Frontal cortex (tissue), 4 donors: Measurements from ENCODE around the gene GSS. TPM values are rescaled to one million over a fixed set of nuclear protein-coding genes. Genes with fewer than 3 reads are reported as not detected.
"Not testable (repeated sequence)": the region's sequence is repeated elsewhere in the genome, so short reads cannot be mapped to it uniquely, and the experiment has no call there.

Source experiments
- DNase-seq, 2 donors: peaks; one replicate each; pipeline ENCODE4 v3.0.0; 2012; ENCODE audit warnings: low spot score in 2 of 2
- FAIRE-seq: peaks from 2 replicates; lab custom pipeline; 2012; peaks lifted over from hg19 to GRCh38; lab: Jason Lieb, UNC
- small RNA-seq: library from RNA; depleted of rRNA; stranded (forward); fragments of <200 nt; gene quantifications from one replicate; pipeline ENCODE3, GENCODE V24; 2014
- total RNA-seq: library from RNA; depleted of rRNA; stranded (reverse); fragments of >200 nt; gene quantifications from one replicate; pipeline ENCODE4 v1.2.3, GENCODE V29; 2014
- donor health status: control.
- donor health status: control.
- donor health status: control.

Gene GSS
- total RNA-seq, 1 donor from 2014 or later: 29.3 TPM

DNA sequence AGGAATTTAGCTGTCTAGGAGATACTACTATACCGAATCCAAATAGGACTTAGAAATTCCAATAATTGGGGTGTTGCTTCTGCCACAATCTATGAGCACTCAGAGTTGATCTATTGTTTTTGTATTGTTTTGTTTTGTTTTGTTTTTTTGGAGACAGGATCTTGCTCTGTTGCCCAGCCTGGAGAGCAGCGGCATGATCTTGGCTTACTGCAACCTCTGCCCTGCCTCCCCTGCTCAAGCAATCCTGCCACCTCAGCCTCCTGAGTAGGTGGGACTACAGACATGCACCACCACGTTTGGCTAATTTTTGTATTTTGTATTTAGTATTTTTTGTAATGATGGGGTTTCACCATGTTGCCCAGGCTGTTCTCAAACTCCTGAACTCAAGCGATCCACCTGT is 71.8 kb downstream of the GSS start:
- DNase-seq (no peak), FAIRE-seq (no peak)

DNA sequence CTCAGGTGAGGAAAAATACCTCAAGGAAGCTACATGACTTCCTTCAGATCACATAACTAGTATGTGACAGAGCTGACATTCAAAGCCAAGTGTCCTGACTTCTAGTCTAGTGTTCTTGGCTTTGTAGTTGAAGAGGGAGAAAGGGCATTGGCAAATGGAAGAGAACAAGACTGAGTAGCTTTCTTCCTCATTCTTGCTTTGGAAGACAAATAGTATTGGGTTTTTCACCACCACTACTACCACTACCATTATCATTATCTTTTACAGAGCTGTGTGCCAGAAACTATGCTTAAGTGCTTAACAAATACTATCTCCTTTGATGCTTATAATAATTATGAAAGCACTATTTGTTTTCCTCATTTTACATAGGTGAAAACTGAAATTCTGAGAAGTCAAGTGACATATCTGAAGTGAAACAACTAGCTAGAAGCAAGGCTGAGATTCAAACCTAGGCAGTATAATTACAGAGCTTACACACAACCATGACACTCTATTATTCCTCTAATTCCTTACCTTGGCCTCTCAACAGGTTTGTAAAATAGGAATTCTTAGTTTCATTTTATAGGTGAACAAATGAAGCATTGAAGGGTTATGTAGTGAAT is 72.4 kb downstream of the GSS start:
- FAIRE-seq (no peak), DNase-seq (no peak)

DNA sequence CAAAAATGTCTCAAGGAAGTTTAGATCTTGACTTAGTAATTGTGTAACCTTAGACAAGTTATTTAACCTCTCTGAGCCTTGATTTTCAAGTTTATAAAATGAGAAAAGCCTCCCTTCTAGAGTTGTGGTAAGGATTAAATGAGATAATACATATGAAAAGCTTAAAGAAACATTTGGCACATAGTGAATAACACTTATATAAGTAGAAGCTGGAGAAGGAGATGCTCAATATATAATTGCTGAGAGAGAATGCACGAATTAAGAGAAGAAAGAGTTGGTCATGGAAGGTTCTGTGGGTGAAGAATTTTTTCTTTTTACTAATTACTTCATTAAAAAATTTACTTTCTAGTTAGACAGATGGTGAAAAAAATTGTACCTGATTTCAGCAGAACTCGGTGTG is 73.9 kb downstream of the GSS start:
- DNase-seq (no peak), FAIRE-seq (no peak)

DNA sequence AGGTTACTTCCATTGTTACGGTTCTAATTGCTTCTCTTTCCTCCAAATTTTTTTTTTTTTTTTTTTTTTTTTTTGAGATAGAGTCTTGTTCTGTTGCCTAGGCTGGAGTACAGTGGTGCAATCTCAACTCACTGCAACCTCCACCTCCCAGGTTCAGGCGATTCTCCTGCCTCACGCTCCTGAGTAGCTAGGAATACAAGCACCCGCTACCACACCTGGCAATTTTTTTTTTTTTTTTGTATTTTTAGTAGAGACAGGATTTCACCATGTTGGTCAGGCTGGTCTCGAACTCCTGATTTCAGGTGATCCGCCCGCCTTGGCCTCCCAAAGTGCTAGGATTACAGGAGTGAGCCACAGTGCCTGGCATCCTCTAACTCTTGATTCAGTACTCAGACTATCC is 74.6 kb downstream of the GSS start:
- FAIRE-seq, DNase-seq: not testable (repeated sequence)

DNA sequence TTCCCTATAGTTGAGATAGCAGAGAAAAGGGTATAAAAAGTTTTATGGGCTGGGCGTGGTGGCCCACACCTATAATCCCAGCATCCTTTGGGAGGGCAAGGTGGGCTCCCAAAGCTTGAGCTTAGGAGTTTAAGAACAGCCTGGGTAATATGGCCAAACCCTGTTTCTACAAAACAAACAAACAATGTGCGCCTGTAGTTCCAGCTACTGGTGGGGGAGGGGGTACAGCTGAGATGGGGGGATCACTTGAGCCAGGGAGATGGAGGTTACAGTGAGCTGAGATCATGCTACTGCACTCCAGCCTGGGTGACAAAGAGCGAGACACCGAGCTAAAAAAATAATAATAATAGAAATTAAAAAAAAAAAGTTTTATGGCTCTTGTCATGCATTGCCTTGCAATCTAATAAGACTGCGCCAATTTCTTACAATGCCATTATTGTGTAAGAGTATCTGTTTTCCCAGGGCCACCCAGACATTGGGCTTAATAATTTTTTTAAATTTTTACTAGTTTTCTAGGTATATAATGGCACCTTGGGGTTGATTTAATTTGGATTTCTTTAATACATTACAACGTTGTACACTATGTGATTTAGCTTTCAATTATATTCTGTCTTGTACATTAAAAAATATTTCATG is 75.3 kb downstream of the GSS start:
- FAIRE-seq: no peak
- DNase-seq: no peak

Small RNA genes lying within 50 kb of the gene (small RNA-seq; reads per million reads assigned to genes)
- 0.46 reads per million, percentile 34 among the genes with 10 or more reads in this experiment for gene MIR499A

Other genes starting within 250 kb of the GSS start
- 92.5 TPM for gene NCOA6, start 130.2 kb downstream of the GSS start, total RNA-seq
- gene GGT7, start 83.0 kb downstream of the GSS start, total RNA-seq: 13.5 TPM
- gene ACSS2, start 79.2 kb downstream of the GSS start, total RNA-seq: 18.3 TPM
- gene MYH7B, start 62 bp upstream of the GSS start, total RNA-seq: not detected
- gene TRPC4AP, start 137.0 kb upstream of the GSS start, total RNA-seq: 52.2 TPM
- gene EDEM2, start 191.5 kb upstream of the GSS start, total RNA-seq: 11.0 TPM
- 4.9 TPM for gene PROCR, start 216.3 kb upstream of the GSS start, total RNA-seq